ENCODE measurements around the gene TEN1. TPM values are rescaled to one million over a fixed set of nuclear protein-coding genes. Genes with fewer than 3 reads are reported as not detected.

TEN1 gene
- total and polyA plus RNA-seq, 9 of the 15 experiments (the other 6 are each of a cell fraction or from before 2014, with no cell fraction given): 1.3 to 25.7 (median 10.1) TPM

DNA sequence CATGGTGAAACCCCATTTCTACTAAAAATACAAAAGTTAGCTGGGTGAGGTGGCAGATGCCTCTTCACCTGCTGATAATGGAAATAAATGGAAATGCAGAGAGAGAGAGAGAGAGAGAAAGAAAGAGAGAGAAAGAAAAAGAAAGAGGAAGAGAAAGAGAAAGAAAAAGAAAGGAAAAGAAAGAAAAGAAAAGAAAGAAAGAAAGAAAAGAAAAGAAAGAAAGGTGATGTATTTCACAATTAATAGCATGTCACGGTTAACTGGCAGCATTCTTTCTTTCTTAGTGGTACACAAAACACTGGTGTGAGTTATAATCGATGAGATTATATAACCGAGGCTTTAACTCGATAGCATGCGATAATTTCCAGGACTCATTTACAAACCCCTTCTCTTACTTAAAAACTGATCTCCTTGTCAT is 3.3 kb upstream of the TEN1 start (continued):
- TF ChIP-seq, protein P1, sequence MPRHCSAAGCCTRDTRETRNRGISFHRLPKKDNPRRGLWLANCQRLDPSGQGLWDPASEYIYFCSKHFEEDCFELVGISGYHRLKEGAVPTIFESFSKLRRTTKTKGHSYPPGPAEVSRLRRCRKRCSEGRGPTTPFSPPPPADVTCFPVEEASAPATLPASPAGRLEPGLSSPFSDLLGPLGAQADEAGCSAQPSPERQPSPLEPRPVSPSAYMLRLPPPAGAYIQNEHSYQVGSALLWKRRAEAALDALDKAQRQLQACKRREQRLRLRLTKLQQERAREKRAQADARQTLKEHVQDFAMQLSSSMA (CRISPR knock-in tag; IDR thresholded peaks at IDR 0.05): no peak
- TF ChIP-seq, protein P2, sequence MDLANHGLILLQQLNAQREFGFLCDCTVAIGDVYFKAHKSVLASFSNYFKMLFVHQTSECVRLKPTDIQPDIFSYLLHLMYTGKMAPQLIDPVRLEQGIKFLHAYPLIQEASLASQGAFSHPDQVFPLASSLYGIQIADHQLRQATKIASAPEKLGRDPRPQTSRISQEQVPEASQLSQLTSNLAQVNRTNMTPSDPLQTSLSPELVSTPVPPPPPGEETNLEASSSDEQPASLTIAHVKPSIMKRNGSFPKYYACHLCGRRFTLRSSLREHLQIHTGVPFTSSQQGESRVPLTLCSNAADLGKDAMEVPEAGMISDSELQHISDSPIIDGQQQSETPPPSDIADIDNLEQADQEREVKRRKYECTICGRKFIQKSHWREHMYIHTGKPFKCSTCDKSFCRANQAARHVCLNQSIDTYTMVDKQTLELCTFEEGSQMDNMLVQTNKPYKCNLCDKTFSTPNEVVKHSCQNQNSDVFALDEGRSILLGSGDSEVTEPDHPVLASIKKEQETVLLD (IDR thresholded peaks at IDR 0.05): peak; percentile 67; the same call in 1 of the 2 replicates
- TF ChIP-seq SMARCE1 (IDR thresholded peaks at IDR 0.05) (no peak), SMAD3 (CRISPR knock-in tag; conservative IDR thresholded peaks at IDR 0.05) (no peak), JUND (IDR thresholded peaks at IDR 0.05; ENCODE audit: borderline replicate concordance, low read depth, low read length) (no peak), JUND (tag; IDR thresholded peaks at IDR 0.05; ENCODE audit: borderline replicate concordance, low read depth, low read length) (no peak), DMBX1 (CRISPR knock-in tag; IDR thresholded peaks at IDR 0.05; ENCODE audit: borderline replicate concordance) (no peak), HDGF (IDR thresholded peaks at IDR 0.05) (peak; percentile 65; the same call in 1 of the 2 replicates), ZNF408 (CRISPR knock-in tag; IDR thresholded peaks at IDR 0.05; ENCODE audit: low read depth) (no peak), IFI16 (CRISPR knock-in tag; IDR thresholded peaks at IDR 0.05) (no peak)
- TF ChIP-seq, protein P3, sequence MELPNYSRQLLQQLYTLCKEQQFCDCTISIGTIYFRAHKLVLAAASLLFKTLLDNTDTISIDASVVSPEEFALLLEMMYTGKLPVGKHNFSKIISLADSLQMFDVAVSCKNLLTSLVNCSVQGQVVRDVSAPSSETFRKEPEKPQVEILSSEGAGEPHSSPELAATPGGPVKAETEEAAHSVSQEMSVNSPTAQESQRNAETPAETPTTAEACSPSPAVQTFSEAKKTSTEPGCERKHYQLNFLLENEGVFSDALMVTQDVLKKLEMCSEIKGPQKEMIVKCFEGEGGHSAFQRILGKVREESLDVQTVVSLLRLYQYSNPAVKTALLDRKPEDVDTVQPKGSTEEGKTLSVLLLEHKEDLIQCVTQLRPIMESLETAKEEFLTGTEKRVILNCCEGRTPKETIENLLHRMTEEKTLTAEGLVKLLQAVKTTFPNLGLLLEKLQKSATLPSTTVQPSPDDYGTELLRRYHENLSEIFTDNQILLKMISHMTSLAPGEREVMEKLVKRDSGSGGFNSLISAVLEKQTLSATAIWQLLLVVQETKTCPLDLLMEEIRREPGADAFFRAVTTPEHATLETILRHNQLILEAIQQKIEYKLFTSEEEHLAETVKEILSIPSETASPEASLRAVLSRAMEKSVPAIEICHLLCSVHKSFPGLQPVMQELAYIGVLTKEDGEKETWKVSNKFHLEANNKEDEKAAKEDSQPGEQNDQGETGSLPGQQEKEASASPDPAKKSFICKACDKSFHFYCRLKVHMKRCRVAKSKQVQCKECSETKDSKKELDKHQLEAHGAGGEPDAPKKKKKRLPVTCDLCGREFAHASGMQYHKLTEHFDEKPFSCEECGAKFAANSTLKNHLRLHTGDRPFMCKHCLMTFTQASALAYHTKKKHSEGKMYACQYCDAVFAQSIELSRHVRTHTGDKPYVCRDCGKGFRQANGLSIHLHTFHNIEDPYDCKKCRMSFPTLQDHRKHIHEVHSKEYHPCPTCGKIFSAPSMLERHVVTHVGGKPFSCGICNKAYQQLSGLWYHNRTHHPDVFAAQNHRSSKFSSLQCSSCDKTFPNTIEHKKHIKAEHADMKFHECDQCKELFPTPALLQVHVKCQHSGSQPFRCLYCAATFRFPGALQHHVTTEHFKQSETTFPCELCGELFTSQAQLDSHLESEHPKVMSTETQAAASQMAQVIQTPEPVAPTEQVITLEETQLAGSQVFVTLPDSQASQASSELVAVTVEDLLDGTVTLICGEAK (IDR thresholded peaks at IDR 0.05): peak; percentile 33; the same call in 1 of the 2 replicates
- TF ChIP-seq, protein P3 (CRISPR knock-in tag; IDR thresholded peaks at IDR 0.05): no peak
- TF ChIP-seq, protein P4, sequence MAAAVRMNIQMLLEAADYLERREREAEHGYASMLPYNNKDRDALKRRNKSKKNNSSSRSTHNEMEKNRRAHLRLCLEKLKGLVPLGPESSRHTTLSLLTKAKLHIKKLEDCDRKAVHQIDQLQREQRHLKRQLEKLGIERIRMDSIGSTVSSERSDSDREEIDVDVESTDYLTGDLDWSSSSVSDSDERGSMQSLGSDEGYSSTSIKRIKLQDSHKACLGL (CRISPR knock-in tag; IDR thresholded peaks at IDR 0.05; ENCODE audit: borderline replicate concordance, poor library complexity, severe bottlenecking): no peak
- TF ChIP-seq, protein P5, sequence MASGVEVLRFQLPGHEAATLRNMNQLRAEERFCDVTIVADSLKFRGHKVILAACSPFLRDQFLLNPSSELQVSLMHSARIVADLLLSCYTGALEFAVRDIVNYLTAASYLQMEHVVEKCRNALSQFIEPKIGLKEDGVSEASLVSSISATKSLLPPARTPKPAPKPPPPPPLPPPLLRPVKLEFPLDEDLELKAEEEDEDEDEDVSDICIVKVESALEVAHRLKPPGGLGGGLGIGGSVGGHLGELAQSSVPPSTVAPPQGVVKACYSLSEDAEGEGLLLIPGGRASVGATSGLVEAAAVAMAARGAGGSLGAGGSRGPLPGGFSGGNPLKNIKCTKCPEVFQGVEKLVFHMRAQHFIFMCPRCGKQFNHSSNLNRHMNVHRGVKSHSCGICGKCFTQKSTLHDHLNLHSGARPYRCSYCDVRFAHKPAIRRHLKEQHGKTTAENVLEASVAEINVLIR (CRISPR knock-in tag; IDR thresholded peaks at IDR 0.05): no peak
